ENCODE data around the gene FEM1A. TPM values are rescaled to one million over a fixed set of nuclear protein-coding genes. Genes with fewer than 3 reads are reported as not detected.

The FEM1A gene
- total and polyA plus RNA-seq, 2 of the 13 experiments (the other 11 are each of a cell fraction or from before 2014, with no cell fraction given): 3.2 to 10.8 TPM

DNA sequence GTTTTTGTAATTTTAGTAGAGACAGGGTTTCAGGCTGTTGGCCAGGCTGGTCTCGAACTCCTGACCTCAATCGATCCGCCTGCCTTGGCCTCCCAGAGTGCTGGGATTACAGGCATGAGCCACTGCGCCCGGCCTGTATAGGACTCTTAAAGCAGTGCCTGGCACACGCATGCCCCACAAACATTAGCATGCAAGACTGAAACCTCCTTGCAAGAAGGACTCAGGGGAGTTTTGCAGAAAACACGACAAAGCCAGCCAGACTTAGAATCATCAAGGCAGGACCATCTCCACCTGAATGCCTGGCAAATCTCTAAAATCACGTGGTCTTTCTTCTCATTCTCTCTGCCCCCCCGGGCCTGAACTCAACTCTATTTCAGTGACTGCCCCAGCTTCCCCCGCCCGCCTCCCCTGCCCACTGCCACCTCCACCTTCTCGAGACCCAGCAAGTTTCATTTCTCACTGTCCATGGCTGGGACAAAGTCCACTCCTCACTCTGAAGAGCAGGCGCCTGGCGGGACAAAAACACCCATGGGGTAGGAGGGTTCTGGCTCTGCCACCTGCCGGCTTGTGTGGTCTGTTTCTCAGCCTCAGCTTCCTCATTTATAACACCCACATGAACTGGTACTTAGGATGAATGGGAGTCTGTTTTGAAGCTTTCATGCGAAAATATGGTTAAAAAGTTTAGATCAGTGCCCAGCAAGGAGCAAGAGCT lies 37.6 kb downstream of the FEM1A start:
- no peak overlapping the region for H3K9ac ChIP-seq (ENCODE audit: insufficient read depth, low read depth, low read length)
- peak overlapping the region in 2 of 3 experiments; percentile 19 to 28; a peak in 1 of 6 replicates for H3K4me3 ChIP-seq (replicated peaks in 1 of 3; ENCODE audit: insufficient read depth in 1 of 3, low read depth in 2 of 3, low read length in 3 of 3)
- H4K20me1 ChIP-seq (ENCODE audit: insufficient read depth, low read length): no peaks in the 10 kb centered on the region
- BruUV-seq (replicated peaks): no TSS peak
- in situ Hi-C loops (cut with HindIII; ENCODE audit: extremely low pct_ligation_motif_present, low pct_unique_long_range_greater_than_20kb): no loop called here
- peaks cover 12% of the 10 kb centered on the region for H3K79me2 ChIP-seq (ENCODE audit: insufficient read depth, low read length)
- WGBS (ENCODE audit: low lambda C conversion rate): 33% methylated on average over 16 of the region's 16 CpGs
- POLR2A ChIA-PET: interaction anchor here (0.6 to 1.9 kb wide), 4 partner anchors 13 to 20 kb away, joined by 3 to 6 read pairs (median 4); no protein-coding TSS in a partner anchor
- no peaks in the 10 kb centered on the region for H3K27me3 ChIP-seq (ENCODE audit: control insufficient read depth in 1 of 2, insufficient read depth in 2 of 2, low read length in 2 of 2)
- DNase-seq (ENCODE audit: low spot score) (peak; percentile 74), ATAC-seq (peak; percentile 73), FAIRE-seq (peak; percentile 85)
- no peak overlapping the region for H2AFZ ChIP-seq (ENCODE audit: low read length)
- H3K4me1 ChIP-seq (ENCODE audit: insufficient read depth, low read length): peaks cover 27% of the 10 kb centered on the region
- H3K36me3 ChIP-seq (replicated peaks in 1 of 2; ENCODE audit: control insufficient read depth in 1 of 2, insufficient read depth in 2 of 2, low read length in 2 of 2): no peaks in the 10 kb centered on the region
- H3K9me3 ChIP-seq (ENCODE audit: low read length): no peaks in the 10 kb centered on the region
- H3K27ac ChIP-seq (ENCODE audit: extremely low read length, insufficient read depth, low read length): peak overlapping the region; percentile 47
- H3K4me2 ChIP-seq (ENCODE audit: low read depth, low read length): peak overlapping the region; percentile 56
- CTCF ChIA-PET (ENCODE audit: low intra/inter-chr PET ratio, low total read pairs): interaction anchor here (1.7 to 2.3 kb wide), 2 partner anchors 16 to 19 kb away, joined by 6 to 14 read pairs; no protein-coding TSS in a partner anchor
- intact Hi-C loops (cut with micrococcal nuclease; ENCODE audit: unreplicated experiment): loop anchor here (1.0 kb wide), 1 partner anchor 16 kb away; no protein-coding TSS in a partner anchor
- no peak for TF ChIP-seq DR1 (CRISPR knock-in tag; IDR thresholded peaks at IDR 0.05)
- TF ChIP-seq, protein P1, sequence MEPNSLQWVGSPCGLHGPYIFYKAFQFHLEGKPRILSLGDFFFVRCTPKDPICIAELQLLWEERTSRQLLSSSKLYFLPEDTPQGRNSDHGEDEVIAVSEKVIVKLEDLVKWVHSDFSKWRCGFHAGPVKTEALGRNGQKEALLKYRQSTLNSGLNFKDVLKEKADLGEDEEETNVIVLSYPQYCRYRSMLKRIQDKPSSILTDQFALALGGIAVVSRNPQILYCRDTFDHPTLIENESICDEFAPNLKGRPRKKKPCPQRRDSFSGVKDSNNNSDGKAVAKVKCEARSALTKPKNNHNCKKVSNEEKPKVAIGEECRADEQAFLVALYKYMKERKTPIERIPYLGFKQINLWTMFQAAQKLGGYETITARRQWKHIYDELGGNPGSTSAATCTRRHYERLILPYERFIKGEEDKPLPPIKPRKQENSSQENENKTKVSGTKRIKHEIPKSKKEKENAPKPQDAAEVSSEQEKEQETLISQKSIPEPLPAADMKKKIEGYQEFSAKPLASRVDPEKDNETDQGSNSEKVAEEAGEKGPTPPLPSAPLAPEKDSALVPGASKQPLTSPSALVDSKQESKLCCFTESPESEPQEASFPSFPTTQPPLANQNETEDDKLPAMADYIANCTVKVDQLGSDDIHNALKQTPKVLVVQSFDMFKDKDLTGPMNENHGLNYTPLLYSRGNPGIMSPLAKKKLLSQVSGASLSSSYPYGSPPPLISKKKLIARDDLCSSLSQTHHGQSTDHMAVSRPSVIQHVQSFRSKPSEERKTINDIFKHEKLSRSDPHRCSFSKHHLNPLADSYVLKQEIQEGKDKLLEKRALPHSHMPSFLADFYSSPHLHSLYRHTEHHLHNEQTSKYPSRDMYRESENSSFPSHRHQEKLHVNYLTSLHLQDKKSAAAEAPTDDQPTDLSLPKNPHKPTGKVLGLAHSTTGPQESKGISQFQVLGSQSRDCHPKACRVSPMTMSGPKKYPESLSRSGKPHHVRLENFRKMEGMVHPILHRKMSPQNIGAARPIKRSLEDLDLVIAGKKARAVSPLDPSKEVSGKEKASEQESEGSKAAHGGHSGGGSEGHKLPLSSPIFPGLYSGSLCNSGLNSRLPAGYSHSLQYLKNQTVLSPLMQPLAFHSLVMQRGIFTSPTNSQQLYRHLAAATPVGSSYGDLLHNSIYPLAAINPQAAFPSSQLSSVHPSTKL (CRISPR knock-in tag; IDR thresholded peaks at IDR 0.05): 0 out of 2 replicates have a peak, but pooled peaks have one; percentile 15
- TF ChIP-seq ZKSCAN1 (IDR thresholded peaks at IDR 0.05; ENCODE audit: low read length): no peak
- peak; percentile 51; the same call in 1 of the 2 replicates for TF ChIP-seq PATZ1 (CRISPR knock-in tag; IDR thresholded peaks at IDR 0.05)
- TF ChIP-seq IRF2 (CRISPR knock-in tag; IDR thresholded peaks at IDR 0.05): 0 out of 2 replicates have a peak, but pooled peaks have one; percentile 25
- peak; percentile 75 for TF ChIP-seq GATAD2A (CRISPR knock-in tag; IDR thresholded peaks at IDR 0.05)
- no peak for TF ChIP-seq ZNF629 (CRISPR knock-in tag; conservative IDR thresholded peaks at IDR 0.05)
- TF ChIP-seq HOMEZ (CRISPR knock-in tag; IDR thresholded peaks at IDR 0.05; ENCODE audit: low read depth): peak; percentile 66; the same call in 1 of the 2 replicates
- 0 out of 2 replicates have a peak, but pooled peaks have one; percentile 27 for TF ChIP-seq MTA1 (CRISPR knock-in tag; IDR thresholded peaks at IDR 0.05; ENCODE audit: borderline replicate concordance)
- TF ChIP-seq CTCF (CRISPR knock-in tag; IDR thresholded peaks at IDR 0.05): peak; percentile 62
- TF ChIP-seq, protein P2, sequence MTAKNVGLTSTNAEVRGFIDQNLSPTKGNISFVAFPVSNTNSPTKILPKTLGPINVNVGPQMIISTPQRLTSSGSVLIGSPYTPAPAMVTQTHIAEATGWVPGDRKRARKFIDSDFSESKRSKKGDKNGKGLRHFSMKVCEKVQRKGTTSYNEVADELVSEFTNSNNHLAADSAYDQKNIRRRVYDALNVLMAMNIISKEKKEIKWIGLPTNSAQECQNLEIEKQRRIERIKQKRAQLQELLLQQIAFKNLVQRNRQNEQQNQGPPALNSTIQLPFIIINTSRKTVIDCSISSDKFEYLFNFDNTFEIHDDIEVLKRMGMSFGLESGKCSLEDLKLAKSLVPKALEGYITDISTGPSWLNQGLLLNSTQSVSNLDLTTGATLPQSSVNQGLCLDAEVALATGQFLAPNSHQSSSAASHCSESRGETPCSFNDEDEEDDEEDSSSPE (CRISPR knock-in tag; IDR thresholded peaks at IDR 0.05): 0 out of 2 replicates have a peak, but pooled peaks have one; percentile 34
- peak; percentile 35; the same call in 1 of the 2 replicates for TF ChIP-seq HOXA3 (CRISPR knock-in tag; IDR thresholded peaks at IDR 0.05)
